Uterus (tissue), 4 donors: ENCODE data around the gene SLCO3A1. TPM values are rescaled to one million over a fixed set of nuclear protein-coding genes. Genes with fewer than 3 reads are reported as not detected.

ENCODE experiments used
- DNase-seq, 2 donors: peaks; one replicate each; pipeline ENCODE4 v3.0.0-alpha.2; 2019 to 2020
- H3K27ac ChIP-seq, 2 donors: fragments of 200-600 bp; sonication (generic); 1 replicate in 1 of 2; 2 replicates in 1 of 2; pipeline ENCODE4 v1.5.1; 2016 to 2018
- H3K27me3 ChIP-seq, 2 donors: fragments of 200-600 bp; sonication (generic); one replicate each; pipeline ENCODE4 v1.5.1; 2018 to 2019; ENCODE audit warnings: control low read depth in 1 of 2
- H3K36me3 ChIP-seq, 2 donors: fragments of 200-600 bp; sonication (generic); one replicate each; pipeline ENCODE4 v1.5.1; 2019; ENCODE audit warnings: control low read depth in 1 of 2
- H3K4me1 ChIP-seq, 2 donors: fragments of 200-600 bp; sonication (generic); one replicate each; pipeline ENCODE4 v1.5.1; 2018 to 2019; ENCODE audit warnings: control low read depth in 1 of 2
- H3K4me3 ChIP-seq, 2 donors: fragments of 200-600 bp; sonication (generic); 1 replicate in 1 of 2; 2 replicates in 1 of 2; pipeline ENCODE4 v1.5.1; 2018 to 2019; ENCODE audit warnings: mild to moderate bottlenecking in 1 of 2
- H3K9me3 ChIP-seq, 2 donors: fragments of 200-600 bp; sonication (generic); one replicate each; pipeline ENCODE4 v1.5.1; 2019; ENCODE audit warnings: control low read depth in 1 of 2
- CTCF ChIP-seq, 4 experiments: fragments of 200-600 bp in 2 of 4; fragments of 450-650 bp in 2 of 4; sonication (generic) in 2 of 4; IDR thresholded peaks; one replicate each; pipeline ENCODE4 v1.5.1; 2016 to 2019; ENCODE audit warnings: antibody characterized with exemption in 4 of 4, mild to moderate bottlenecking in 2 of 4, moderate library complexity in 1 of 4
- POLR2A ChIP-seq, 2 donors: fragments of 450-650 bp; IDR thresholded peaks; one replicate each; pipeline ENCODE4 v1.6.1; 2016; ENCODE audit warnings: antibody characterized with exemption in 2 of 2, mild to moderate bottlenecking in 1 of 2, moderate library complexity in 1 of 2
- intact Hi-C: fragments of 100-400 bp; cut with DNase I; formaldehyde crosslinking; loops from one replicate; pipeline ENCODE4 v1.15.1; 2023; ENCODE audit warnings: low total_unique reads
- total RNA-seq, 4 donors: library from RNA; depleted of rRNA in 3 of 4; stranded (reverse); fragments of >200 nt in 3 of 4; gene quantifications; one replicate each; pipeline versions ENCODE4 v1.1.0 to v1.2.4, GENCODE V29; 2014 to 2023
- donor health status: DM: yes; HTN: yes; CAD: no.

Gene SLCO3A1
- total RNA-seq, 4 donors from 2014 or later = 4.4 to 26.1 (median 9.5) TPM

GRCh38 chr15:92158426-92158825 lies 304.9 kb downstream of the SLCO3A1 start:
- TF ChIP-seq CTCF (IDR thresholded peaks at IDR 0.05) (no peak), POLR2A (IDR thresholded peaks at IDR 0.05) (no peak)
- H3K27me3 ChIP-seq = no peaks in the 10 kb centered on the region
- no peak for DNase-seq

GRCh38 chr15:92159481-92159880 lies 306.0 kb downstream of the SLCO3A1 start:
- Histone ChIP-seq H3K27ac (no peak overlapping the region), H3K4me3 (no peak overlapping the region), H3K4me1 (no peaks in the 10 kb centered on the region), H3K9me3 (no peaks in the 10 kb centered on the region), H3K36me3 (no peaks in the 10 kb centered on the region), H3K27me3 (no peaks in the 10 kb centered on the region)
- no peak for TF ChIP-seq CTCF (IDR thresholded peaks at IDR 0.05)
- no peak for TF ChIP-seq POLR2A (IDR thresholded peaks at IDR 0.05)
- DNase-seq = no peak
- intact Hi-C loops = no loop called here

More at GRCh38 chr15:92158426-92158825, 304.9 kb downstream of the SLCO3A1 start:
- H3K4me3 ChIP-seq = no peak overlapping the region
- H3K9me3 ChIP-seq = no peaks in the 10 kb centered on the region
- no peaks in the 10 kb centered on the region for H3K36me3 ChIP-seq
- no peaks in the 10 kb centered on the region for H3K4me1 ChIP-seq
- no peak overlapping the region for H3K27ac ChIP-seq
- intact Hi-C loops = no loop called here

- Histone ChIP-seq H3K4me1 (no peaks in the 10 kb centered on the region), H3K27me3 (no peaks in the 10 kb centered on the region), H3K36me3 (no peaks in the 10 kb centered on the region), H3K27ac (no peak overlapping the region), H3K9me3 (no peaks in the 10 kb centered on the region), H3K4me3 (no peak overlapping the region)
- intact Hi-C loops = no loop called here
- DNase-seq = no peak
- TF ChIP-seq POLR2A (IDR thresholded peaks at IDR 0.05) (no peak), CTCF (IDR thresholded peaks at IDR 0.05) (no peak)
These were observed 306.7 kb downstream of the SLCO3A1 start for GRCh38 chr15:92159906-92160841.

GRCh38 chr15:92161039-92161670 lies 307.6 kb downstream of the SLCO3A1 start:
- no peaks in the 10 kb centered on the region for H3K9me3 ChIP-seq
- TF ChIP-seq CTCF (IDR thresholded peaks at IDR 0.05) (no peak), POLR2A (IDR thresholded peaks at IDR 0.05) (no peak)
- intact Hi-C loops = no loop called here
- no peaks in the 10 kb centered on the region for H3K36me3 ChIP-seq
- no peak overlapping the region for H3K4me3 ChIP-seq
- no peaks in the 10 kb centered on the region for H3K4me1 ChIP-seq
- H3K27me3 ChIP-seq = no peaks in the 10 kb centered on the region
- no peak overlapping the region for H3K27ac ChIP-seq
- DNase-seq = no peak

- TF ChIP-seq CTCF (IDR thresholded peaks at IDR 0.05) = no peak
- no peak for TF ChIP-seq POLR2A (IDR thresholded peaks at IDR 0.05)
- Histone ChIP-seq H3K4me3 (no peak overlapping the region), H3K4me1 (no peaks in the 10 kb centered on the region), H3K27me3 (no peaks in the 10 kb centered on the region), H3K27ac (no peak overlapping the region), H3K36me3 (no peaks in the 10 kb centered on the region), H3K9me3 (no peaks in the 10 kb centered on the region)
- no peak for DNase-seq
- intact Hi-C loops = no loop called here
These were observed 309.1 kb downstream of the SLCO3A1 start for GRCh38 chr15:92162657-92163056.
